Activated naive CD4-positive, alpha-beta T cell treated with anti-CD3 and anti-CD28 coated beads, Interleukin-2, amount 50 U/mL, for 16 hours (primary cell): ENCODE measurements around the gene EYA2.

Experiments
- DNase-seq: peaks from one replicate; pipeline ENCODE4 v3.0.0-alpha.2; 2020

EYA2 gene

GRCh38 chr20:47013606-47014005, 119.0 kb downstream of the EYA2 start:
- DNase-seq = no peak

- no peak for DNase-seq
These were observed 121.5 kb downstream of the EYA2 start for GRCh38 chr20:47016068-47016664.

GRCh38 chr20:47018381-47018780, 123.7 kb downstream of the EYA2 start:
- DNase-seq = no peak

GRCh38 chr20:47019121-47019824, 124.6 kb downstream of the EYA2 start:
- no peak for DNase-seq

GRCh38 chr20:47020231-47020630, 125.6 kb downstream of the EYA2 start:
- DNase-seq = no peak

GRCh38 chr20:47021850-47022249, 127.2 kb downstream of the EYA2 start:
- no peak for DNase-seq

GRCh38 chr20:47024461-47024937, 129.9 kb downstream of the EYA2 start:
- DNase-seq = no peak

- DNase-seq = no peak
These were observed 132.4 kb downstream of the EYA2 start for GRCh38 chr20:47027042-47027441.

GRCh38 chr20:47027456-47027855, 132.8 kb downstream of the EYA2 start:
- DNase-seq = no peak

- DNase-seq = no peak
These were observed 133.8 kb downstream of the EYA2 start for GRCh38 chr20:47028487-47028886.

- DNase-seq = no peak
These were observed 135.2 kb downstream of the EYA2 start for GRCh38 chr20:47029845-47030244.

GRCh38 chr20:47030271-47030810, 135.7 kb downstream of the EYA2 start:
- DNase-seq = no peak

GRCh38 chr20:47031004-47031403, 136.4 kb downstream of the EYA2 start:
- no peak for DNase-seq

GRCh38 chr20:47031821-47032220, 137.2 kb downstream of the EYA2 start:
- DNase-seq = no peak

- no peak for DNase-seq
These were observed 138.4 kb downstream of the EYA2 start for GRCh38 chr20:47032933-47033578.

GRCh38 chr20:47033665-47034064, 139.0 kb downstream of the EYA2 start:
- no peak for DNase-seq

GRCh38 chr20:47035026-47035590, 140.5 kb downstream of the EYA2 start:
- DNase-seq = no peak

GRCh38 chr20:47036091-47036870, 141.6 kb downstream of the EYA2 start:
- no peak for DNase-seq

- no peak for DNase-seq
These were observed 144.2 kb downstream of the EYA2 start for GRCh38 chr20:47038566-47039560.

GRCh38 chr20:47040506-47041125, 146.0 kb downstream of the EYA2 start:
- no peak for DNase-seq

- DNase-seq = no peak
These were observed 146.8 kb downstream of the EYA2 start for GRCh38 chr20:47041396-47041899.
